Central memory CD8-positive, alpha-beta T cell (primary cell): ENCODE data around the gene ZFP36.
A peak's percentile ranks its signal among the peaks of the same experiment; 100 is the strongest.

Experiments
- ATAC-seq: fragments of 150-1000 bp; cut with Tn5 transposase; replicated peaks from 2 replicates; pipeline ENCODE4 v1.10.0; 2022; ENCODE audit warnings: mild to moderate bottlenecking, moderate FRiP score, moderate number of reproducible peaks; ENCODE audit not compliant: poor library complexity, severe bottlenecking; ENCODE audit errors: extremely low read depth
- DNase-seq, 2 donors: peaks; one replicate each; pipeline ENCODE4 v3.0.0; 2021; ENCODE audit warnings: low spot score in 2 of 2
- H3K27ac Mint-ChIP-seq: one replicate; pipeline ENCODE4 v1.8.0; 2022; ENCODE audit warnings: low read depth, mild to moderate bottlenecking, moderate library complexity, mixed read lengths
- H3K27me3 Mint-ChIP-seq: one replicate; pipeline ENCODE4 v1.8.0; 2022; ENCODE audit warnings: mixed read lengths
- H3K36me3 Mint-ChIP-seq: one replicate; pipeline ENCODE4 v1.8.0; 2022; ENCODE audit warnings: mild to moderate bottlenecking, moderate library complexity, mixed read lengths; ENCODE audit not compliant: insufficient read depth
- H3K4me1 Mint-ChIP-seq: one replicate; pipeline ENCODE4 v1.8.0; 2022; ENCODE audit warnings: mixed read lengths
- H3K4me3 Mint-ChIP-seq: one replicate; pipeline ENCODE4 v1.8.0; 2022; ENCODE audit warnings: mild to moderate bottlenecking, moderate library complexity, mixed read lengths
- H3K9me3 Mint-ChIP-seq: one replicate; pipeline ENCODE4 v1.8.0; 2022; ENCODE audit warnings: mixed read lengths

Gene ZFP36

DNA sequence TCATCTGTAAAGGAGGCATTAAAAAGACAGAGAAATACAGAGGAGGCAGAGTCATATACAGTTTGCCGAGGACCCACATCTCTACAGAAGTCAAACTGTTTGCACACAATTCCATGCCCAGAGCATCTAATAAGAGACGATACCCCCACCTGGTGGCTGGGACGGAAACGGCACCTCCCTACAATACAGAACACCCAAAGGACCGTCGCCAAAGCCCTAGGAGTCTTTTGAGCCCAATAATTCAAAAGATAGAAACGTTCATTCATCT, 5.1 kb downstream of the ZFP36 start:
- Mint-ChIP-seq H3K9me3 (peaks cover 5% of the 10 kb centered on the region), H3K27ac (peak overlapping the region; percentile 100), H3K27me3 (no peaks in the 10 kb centered on the region), H3K36me3 (peaks cover 71% of the 10 kb centered on the region), H3K4me1 (peaks cover 58% of the 10 kb centered on the region), H3K4me3 (peak overlapping the region; percentile 80)
- peak; percentile 88 to 92 for DNase-seq
- peak; percentile 48 for ATAC-seq

DNA sequence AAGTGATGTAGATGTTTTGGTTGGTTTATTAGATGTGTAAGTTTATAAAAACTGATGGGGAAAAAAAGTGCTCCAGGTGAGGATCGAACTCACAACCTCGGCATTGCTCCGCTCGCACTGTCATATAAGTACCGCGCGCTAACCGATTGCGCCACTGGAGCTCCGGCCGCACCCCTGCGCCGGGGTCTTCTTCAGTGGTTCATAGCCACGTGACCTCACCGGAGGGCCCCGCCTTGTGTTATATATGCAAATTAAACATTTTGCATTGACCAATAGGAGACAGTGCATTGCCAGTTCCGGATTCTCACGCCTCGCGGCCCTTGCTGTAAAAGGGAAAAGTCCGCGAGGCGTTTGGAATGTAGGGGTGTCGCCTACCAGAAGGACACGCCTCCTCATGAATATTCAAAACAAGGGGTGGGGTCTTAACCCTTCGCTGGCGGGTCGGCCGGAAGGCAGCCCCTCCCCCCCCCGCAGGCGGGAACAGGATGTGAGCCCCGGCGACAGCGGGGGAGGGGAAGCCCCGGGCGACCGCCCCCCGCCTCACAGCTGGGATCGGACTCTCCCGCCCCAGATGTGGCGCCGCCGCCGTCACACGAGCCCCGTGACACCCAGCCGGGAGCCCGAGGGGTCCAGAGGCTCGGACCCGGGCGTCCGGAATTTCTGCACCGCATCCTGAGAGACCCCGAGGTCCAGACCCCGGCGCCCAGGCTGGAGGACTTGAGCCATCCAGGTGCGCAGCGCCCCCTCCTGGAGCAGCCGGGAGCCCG, 5.6 kb downstream of the ZFP36 start, which contains the start of gene PLEKHG2:
PLEKHG2 (plus strand) TSS at position 570 of the 767 bp plus-strand sequence. CDS start 1,418 bp downstream, outside the sequence.
- Mint-ChIP-seq H3K36me3 (peaks cover 69% of the 10 kb centered on the region), H3K27me3 (no peaks in the 10 kb centered on the region), H3K27ac (peak within 1 kb of the TSS; percentile 100), H3K4me1 (peaks cover 58% of the 10 kb centered on the region), H3K9me3 (peaks cover 5% of the 10 kb centered on the region), H3K4me3 (peak within 1 kb of the TSS; percentile 80)
- ATAC-seq, result peak; percentile 66
- DNase-seq, result peak; percentile 99

DNA sequence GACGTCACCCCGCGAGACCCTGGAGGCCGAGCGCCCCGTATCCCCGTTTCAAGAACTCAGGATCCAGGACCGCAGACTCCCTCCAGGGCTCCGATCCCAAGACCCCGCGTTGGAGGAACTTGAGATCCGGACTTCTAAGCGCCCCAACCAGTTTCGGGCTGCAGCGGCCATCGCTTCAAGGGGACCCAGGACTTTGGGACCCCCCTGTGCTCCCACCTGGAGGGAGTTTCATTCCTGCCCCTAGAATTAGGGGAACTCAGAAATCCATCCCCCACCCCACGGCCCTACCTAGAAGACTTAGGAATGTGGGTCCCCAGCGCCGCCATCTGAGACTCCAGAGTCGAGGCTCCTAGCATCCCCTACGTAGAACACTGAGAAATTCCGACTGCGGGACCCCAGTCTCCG, 6.2 kb downstream of the ZFP36 start:
- no peak for DNase-seq
- Mint-ChIP-seq H3K4me3 (peak overlapping the region; percentile 80), H3K9me3 (peaks cover 5% of the 10 kb centered on the region), H3K36me3 (peaks cover 63% of the 10 kb centered on the region), H3K27me3 (no peaks in the 10 kb centered on the region), H3K4me1 (peaks cover 56% of the 10 kb centered on the region), H3K27ac (peak overlapping the region; percentile 100)
- ATAC-seq, result no peak

DNA sequence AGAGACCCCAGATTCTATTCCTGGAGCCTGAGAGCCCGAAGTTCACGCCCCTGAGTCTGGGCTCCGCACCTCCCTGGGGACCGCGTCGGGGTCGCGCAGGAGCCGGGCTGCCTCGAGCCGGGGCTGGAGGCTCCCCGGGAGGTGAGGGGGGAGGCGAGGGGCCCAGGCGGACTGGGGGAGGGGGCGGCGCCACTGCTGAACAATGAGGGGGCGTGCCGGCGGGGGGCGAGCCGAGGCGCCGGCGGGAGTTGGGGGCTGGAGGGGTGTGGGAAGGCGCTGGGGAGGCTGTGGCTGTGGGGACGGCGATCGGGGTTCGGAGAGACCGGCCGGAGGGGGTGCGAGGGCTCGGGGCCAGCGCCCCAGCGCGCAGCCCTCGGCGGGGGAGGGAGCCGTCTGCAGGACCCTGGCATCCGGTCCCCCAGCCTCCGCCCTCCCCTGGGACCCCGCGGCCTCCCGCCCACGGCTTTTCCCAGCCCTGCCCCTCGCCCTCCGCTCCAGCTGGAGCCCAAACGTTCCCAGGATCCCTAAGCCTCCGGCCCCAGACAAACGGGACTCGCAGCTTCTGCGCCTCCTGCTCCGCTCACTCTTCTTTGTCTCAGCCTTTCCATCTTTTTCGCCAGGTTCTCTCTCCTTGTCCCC, 6.7 kb downstream of the ZFP36 start:
- no peak for DNase-seq
- H3K27ac Mint-ChIP-seq, result peak overlapping the region; percentile 100
- H3K36me3 Mint-ChIP-seq, result peaks cover 60% of the 10 kb centered on the region

DNA sequence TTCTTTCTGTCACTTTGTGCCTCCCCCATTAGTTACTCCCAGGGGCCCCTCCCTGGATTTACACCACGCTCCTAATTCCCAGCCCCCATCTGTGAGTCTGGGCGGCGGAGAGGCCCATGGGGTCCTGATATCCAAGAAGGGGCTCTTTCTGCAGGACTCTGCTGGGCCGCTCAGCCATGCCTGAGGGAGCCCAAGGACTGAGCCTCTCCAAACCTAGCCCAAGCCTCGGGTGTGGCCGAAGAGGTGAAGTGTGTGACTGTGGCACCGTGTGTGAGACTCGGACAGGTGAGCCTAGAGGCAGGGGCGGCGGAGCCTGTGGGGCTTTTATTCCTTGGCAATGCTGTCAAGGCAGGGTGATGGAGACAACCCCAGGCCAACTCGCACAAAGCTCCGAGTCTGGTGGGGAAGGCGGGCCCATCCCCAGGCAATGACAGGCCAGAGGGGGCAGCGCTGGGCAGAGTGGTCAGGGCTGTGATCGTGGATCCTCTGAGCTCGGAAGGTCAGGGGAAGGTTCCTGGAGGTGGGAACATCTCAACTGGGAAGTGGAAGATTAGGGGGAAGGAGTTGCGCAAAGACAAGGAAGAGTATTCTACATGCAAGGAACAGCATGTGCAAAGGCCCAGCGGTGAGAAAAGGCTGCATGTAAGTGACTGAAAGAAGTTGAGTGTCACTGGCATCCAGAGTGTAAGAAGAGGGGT, 7.4 kb downstream of the ZFP36 start:
- DNase-seq (no peak), ATAC-seq (no peak)
- Mint-ChIP-seq H3K4me1 (peaks cover 44% of the 10 kb centered on the region), H3K27ac (peak overlapping the region; percentile 100), H3K4me3 (peak overlapping the region; percentile 80), H3K36me3 (peaks cover 54% of the 10 kb centered on the region), H3K27me3 (no peaks in the 10 kb centered on the region), H3K9me3 (peaks cover 5% of the 10 kb centered on the region)

More for the DNA sequence above, 6.7 kb downstream of the ZFP36 start:
- no peaks in the 10 kb centered on the region for H3K27me3 Mint-ChIP-seq
- no peak for ATAC-seq
- peaks cover 5% of the 10 kb centered on the region for H3K9me3 Mint-ChIP-seq
- peak overlapping the region; percentile 80 for H3K4me3 Mint-ChIP-seq
- H3K4me1 Mint-ChIP-seq, result peaks cover 51% of the 10 kb centered on the region

DNA sequence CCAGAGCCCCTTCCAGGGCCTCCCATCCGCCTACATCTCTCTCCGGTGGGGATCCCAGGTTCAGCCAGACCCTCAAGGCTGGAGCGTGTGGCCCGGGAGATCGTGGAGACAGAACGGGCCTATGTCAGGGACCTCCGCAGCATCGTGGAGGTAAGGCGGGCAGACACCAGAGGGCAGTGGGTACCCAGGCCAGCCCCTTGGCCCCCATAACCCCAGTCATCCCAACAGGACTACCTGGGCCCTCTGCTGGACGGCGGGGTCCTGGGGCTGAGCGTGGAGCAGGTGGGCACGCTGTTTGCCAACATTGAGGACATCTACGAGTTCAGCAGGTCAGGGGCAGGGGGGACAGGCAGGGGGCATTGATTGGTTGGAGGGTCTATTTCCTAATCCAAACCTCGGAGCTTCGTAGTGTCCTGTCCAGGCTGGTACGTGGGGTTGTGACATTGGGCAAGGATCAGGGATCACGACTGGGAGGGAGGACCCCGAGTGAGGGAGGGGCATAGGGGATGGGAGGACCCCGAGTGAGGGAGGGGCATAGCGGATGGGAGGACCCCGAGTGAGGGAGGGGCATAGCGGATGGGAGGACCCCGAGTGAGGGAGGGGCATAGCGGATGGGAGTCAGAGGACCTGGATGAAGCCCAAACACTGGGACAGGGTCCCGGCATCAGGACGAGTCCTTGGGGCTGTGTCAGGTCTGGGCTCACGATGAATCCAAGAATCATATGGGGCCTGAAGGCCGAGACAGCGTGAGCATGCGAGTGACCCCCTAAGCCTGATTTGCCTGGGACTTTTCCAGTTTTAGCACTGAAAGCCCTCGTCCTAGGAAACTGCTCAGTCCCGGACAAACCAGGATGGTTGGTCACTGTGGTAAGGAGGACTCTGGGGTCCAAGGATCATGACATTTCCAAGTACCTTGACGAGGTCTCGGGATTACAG, 8.7 kb downstream of the ZFP36 start:
- peaks cover 34% of the 10 kb centered on the region for H3K4me1 Mint-ChIP-seq
- H3K27ac Mint-ChIP-seq, result peak overlapping the region; percentile 90
- ATAC-seq (no peak), DNase-seq (no peak)
- peak overlapping the region; percentile 25 for H3K4me3 Mint-ChIP-seq
- peaks cover 5% of the 10 kb centered on the region for H3K9me3 Mint-ChIP-seq
- H3K36me3 Mint-ChIP-seq, result peaks cover 47% of the 10 kb centered on the region
- H3K27me3 Mint-ChIP-seq, result no peaks in the 10 kb centered on the region

DNA sequence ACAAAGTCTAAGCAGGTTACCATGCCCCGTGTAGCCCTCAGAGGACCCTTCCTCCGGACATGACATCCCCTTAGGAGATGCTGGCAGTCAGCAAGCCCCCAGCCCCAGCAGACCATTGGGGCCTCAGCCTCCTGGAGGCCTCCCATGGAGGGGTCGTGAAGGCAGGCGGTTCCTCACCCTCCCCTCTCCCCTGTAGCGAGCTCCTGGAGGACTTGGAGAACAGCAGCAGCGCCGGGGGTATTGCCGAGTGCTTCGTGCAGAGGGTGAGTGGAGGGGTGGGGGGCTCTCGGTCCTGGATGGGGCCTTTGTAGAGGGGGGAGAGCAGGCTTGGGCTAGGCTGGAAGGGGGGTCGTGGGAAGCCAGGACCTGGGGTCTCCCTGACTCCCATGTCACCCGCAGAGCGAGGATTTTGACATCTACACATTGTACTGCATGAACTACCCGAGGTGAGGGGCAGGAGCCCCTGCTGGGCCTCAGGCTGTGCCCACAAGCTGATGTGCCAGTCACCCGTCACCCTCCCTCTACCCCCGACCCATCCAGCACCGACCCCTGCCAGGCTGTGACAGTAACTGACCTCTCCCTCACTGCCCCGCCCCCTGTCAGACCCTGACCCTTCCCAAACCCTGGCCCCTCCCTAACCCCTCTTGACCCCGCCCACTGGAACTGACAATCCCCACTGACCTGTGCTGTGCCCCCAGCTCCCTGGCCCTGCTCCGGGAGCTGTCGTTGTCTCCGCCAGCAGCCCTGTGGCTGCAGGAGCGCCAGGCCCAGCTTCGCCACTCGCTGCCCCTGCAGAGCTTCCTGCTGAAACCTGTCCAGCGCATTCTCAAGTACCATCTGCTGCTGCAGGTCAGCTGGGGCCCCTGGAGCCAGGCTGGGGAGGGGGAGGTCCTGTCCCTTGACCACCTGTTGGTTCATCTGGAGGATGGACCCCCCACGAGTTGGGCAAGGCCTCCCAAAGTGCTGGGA, 9.8 kb downstream of the ZFP36 start:
- no peak for ATAC-seq
- Mint-ChIP-seq H3K9me3 (peaks cover 5% of the 10 kb centered on the region), H3K36me3 (peaks cover 42% of the 10 kb centered on the region), H3K4me3 (no peak overlapping the region), H3K27ac (no peak overlapping the region), H3K4me1 (peaks cover 23% of the 10 kb centered on the region), H3K27me3 (no peaks in the 10 kb centered on the region)
- DNase-seq, result no peak

DNA sequence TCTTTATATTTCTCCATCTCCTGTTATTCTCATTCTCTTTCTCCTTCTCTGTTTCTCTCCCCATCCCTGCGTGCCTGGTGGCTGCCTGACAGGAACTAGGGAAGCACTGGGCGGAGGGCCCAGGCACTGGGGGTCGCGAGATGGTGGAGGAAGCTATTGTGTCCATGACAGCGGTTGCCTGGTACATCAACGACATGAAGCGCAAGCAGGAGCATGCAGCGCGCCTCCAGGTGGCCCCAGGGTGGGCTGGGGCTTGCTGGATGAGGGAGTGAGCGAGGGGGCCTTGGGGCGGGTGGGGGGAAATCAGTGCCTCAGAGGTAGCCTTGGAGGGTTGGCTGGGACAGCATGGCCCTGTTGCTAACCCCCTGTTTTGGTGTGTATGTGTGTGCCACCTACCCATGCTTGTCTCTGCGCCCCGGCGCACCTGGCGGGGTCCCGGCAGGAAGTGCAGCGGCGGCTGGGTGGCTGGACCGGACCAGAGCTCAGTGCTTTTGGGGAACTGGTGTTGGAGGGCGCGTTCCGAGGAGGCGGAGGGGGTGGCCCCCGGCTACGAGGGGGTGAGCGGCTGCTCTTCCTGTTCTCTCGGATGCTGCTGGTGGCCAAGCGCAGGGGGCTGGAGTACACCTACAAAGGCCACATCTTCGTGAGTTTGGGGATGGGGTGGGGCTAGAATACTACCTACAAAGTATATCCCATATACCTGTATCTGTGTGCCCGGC, 11.0 kb downstream of the ZFP36 start:
- Mint-ChIP-seq H3K4me3 (no peak overlapping the region), H3K4me1 (peaks cover 14% of the 10 kb centered on the region), H3K27me3 (no peaks in the 10 kb centered on the region), H3K36me3 (peaks cover 34% of the 10 kb centered on the region), H3K27ac (no peak overlapping the region), H3K9me3 (no peaks in the 10 kb centered on the region)
- no peak for ATAC-seq
- no peak for DNase-seq

DNA sequence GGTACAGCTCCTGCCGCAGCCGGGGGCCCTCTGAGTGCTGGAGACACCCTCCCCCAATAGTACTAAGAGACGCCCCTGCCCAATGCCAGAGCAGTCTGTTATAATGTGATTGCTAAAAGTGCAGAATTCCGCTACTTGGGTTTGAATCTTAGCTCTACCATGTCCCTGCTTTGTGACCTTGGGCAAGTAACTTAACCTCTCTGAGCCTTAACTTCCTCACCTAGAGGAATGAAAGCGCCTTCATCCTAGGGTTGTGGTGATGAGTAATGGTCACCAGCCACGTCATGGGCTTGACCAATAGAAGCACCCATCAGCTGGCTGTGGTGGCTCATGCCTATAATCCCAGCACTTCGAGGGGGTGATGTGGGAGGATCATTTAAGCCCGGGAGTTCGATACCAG, 12.4 kb downstream of the ZFP36 start:
- Mint-ChIP-seq H3K9me3 (no peaks in the 10 kb centered on the region), H3K36me3 (peaks cover 33% of the 10 kb centered on the region), H3K4me1 (peaks cover 8% of the 10 kb centered on the region), H3K27me3 (no peaks in the 10 kb centered on the region), H3K4me3 (no peak overlapping the region), H3K27ac (no peak overlapping the region)
- DNase-seq, result no peak
- ATAC-seq, result no peak

DNA sequence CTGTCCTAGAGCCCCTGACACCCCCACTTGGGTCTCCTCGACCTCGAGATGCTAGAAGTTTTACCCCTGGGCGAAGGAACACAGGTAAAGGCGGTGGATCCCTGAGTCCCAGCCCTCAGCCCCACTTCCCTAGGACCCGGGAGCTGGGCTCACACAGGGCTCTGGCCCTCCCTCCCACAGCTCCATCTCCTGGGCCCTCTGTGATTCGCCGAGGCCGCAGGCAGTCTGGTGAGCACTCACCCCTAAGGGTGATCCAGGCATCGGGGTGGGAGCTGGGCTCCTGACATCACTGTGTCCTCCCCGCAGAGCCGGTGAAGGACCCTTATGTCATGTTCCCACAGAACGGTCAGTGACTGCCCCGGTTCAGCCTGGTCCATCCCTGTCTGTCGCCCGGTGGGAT, 14.1 kb downstream of the ZFP36 start:
- no peaks in the 10 kb centered on the region for H3K27me3 Mint-ChIP-seq
- H3K4me3 Mint-ChIP-seq, result no peak overlapping the region
- peaks cover 30% of the 10 kb centered on the region for H3K36me3 Mint-ChIP-seq
- ATAC-seq, result no peak
- no peaks in the 10 kb centered on the region for H3K9me3 Mint-ChIP-seq
- peaks cover 6% of the 10 kb centered on the region for H3K4me1 Mint-ChIP-seq
- H3K27ac Mint-ChIP-seq, result no peak overlapping the region
- DNase-seq, result no peak

DNA sequence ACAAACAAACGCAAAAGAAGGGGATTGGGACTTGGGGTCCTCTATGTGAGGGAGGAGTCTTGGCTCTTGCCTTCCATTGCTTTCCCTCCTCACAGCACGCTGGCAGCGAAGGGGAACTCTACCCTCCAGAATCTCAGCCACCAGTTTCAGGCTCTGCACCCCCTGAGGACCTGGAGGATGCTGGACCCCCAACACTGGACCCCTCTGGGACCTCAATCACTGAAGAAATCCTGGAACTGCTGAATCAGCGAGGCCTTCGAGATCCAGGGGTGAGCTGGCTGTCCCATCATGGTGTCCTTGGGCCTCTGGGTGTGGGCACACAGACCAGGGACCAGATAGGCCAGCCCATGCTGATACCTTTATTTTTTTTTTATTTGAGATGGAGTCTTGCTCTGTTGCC, 15.4 kb downstream of the ZFP36 start:
- Mint-ChIP-seq H3K27me3 (no peaks in the 10 kb centered on the region), H3K36me3 (peaks cover 29% of the 10 kb centered on the region), H3K9me3 (no peaks in the 10 kb centered on the region), H3K4me3 (no peak overlapping the region), H3K27ac (no peak overlapping the region), H3K4me1 (peaks cover 6% of the 10 kb centered on the region)
- DNase-seq, result no peak
- no peak for ATAC-seq
